ENCODE data around the gene TRAF2.

GRCh38 chr9:136949817-136950655, 63.7 kb downstream of the TRAF2 start:
- TF ChIP-seq CTCF (IDR thresholded peaks at IDR 0.05; ENCODE audit: insufficient read depth, low read depth, low read length) (no peak), EZH2 (IDR thresholded peaks at IDR 0.05; ENCODE audit: insufficient read depth, low read length) (no peak)

Data from astrocyte (in vitro differentiated cells and primary cell).